ENCODE results near the gene C1QTNF6. TPM values are rescaled to one million over a fixed set of nuclear protein-coding genes. Genes with fewer than 3 reads are reported as not detected.

C1QTNF6 gene
- polyA plus RNA-seq, 1 of the 3 experiments (the other 2 are of a cell fraction) = 47.7 TPM

GRCh38 chr22:37222440-37222971 is 34.5 kb upstream of the C1QTNF6 start:
- WGBS (ENCODE audit: low lambda C conversion rate) = 80% methylated on average over 7 of the region's 8 CpGs
- DNase-seq = no peak
- Histone ChIP-seq H3K79me2 (ENCODE audit: insufficient read depth) (no peaks in the 10 kb centered on the region), H3K9ac (no peak overlapping the region), H3K4me3 (ENCODE audit: low read depth in 2 of 2, low read length in 1 of 2) (no peak overlapping the region), H4K20me1 (ENCODE audit: insufficient read depth) (no peaks in the 10 kb centered on the region), H3K27ac (ENCODE audit: low read depth in 2 of 2, low read length in 1 of 2) (no peak overlapping the region), H3K36me3 (replicated peaks in 1 of 2; ENCODE audit: control insufficient read depth in 1 of 2, insufficient read depth in 2 of 2, low read length in 1 of 2) (no peaks in the 10 kb centered on the region), H3K9me3 (no peaks in the 10 kb centered on the region), H3K27me3 (ENCODE audit: insufficient read depth) (no peaks in the 10 kb centered on the region; the same call in 1 of the 2 replicates), H3K4me1 (ENCODE audit: control insufficient read depth in 1 of 2, insufficient read depth in 2 of 2, low read depth in 1 of 2, low read length in 1 of 2) (no peaks in the 10 kb centered on the region), H2AFZ (ENCODE audit: low read depth) (no peak overlapping the region), H3K4me2 (no peak overlapping the region), H3F3A (replicated peaks; ENCODE audit: insufficient read depth) (peaks cover 5% of the 10 kb centered on the region), H3K9me2 (no peaks in the 10 kb centered on the region)
- TF ChIP-seq NRF1 (IDR thresholded peaks at IDR 0.05; ENCODE audit: low read depth, low read length) = no peak
- TF ChIP-seq RCOR1 (IDR thresholded peaks at IDR 0.05; ENCODE audit: low read length) = no peak
- TF ChIP-seq USF2 (IDR thresholded peaks at IDR 0.05; ENCODE audit: borderline replicate concordance, low read depth, low read length) = no peak
- CTCF ChIA-PET = interaction anchor here (0.9 to 3.4 kb wide), 2 partner anchors 23 to 37 kb away, joined by 3 to 10 read pairs; no protein-coding TSS in a partner anchor
- POLR2A ChIA-PET = no interaction called here

GRCh38 chr22:37221424-37222333 is 33.6 kb upstream of the C1QTNF6 start:
- Histone ChIP-seq H2AFZ (ENCODE audit: low read depth) (no peak overlapping the region), H3K9me3 (no peaks in the 10 kb centered on the region), H3K4me2 (no peak overlapping the region), H3K4me3 (ENCODE audit: low read depth in 2 of 2, low read length in 1 of 2) (no peak overlapping the region), H3K27ac (ENCODE audit: low read depth in 2 of 2, low read length in 1 of 2) (no peak overlapping the region), H3K4me1 (ENCODE audit: control insufficient read depth in 1 of 2, insufficient read depth in 2 of 2, low read depth in 1 of 2, low read length in 1 of 2) (no peaks in the 10 kb centered on the region), H3K79me2 (ENCODE audit: insufficient read depth) (no peaks in the 10 kb centered on the region), H3K27me3 (ENCODE audit: insufficient read depth) (no peaks in the 10 kb centered on the region; the same call in 1 of the 2 replicates), H3K36me3 (replicated peaks in 1 of 2; ENCODE audit: control insufficient read depth in 1 of 2, insufficient read depth in 2 of 2, low read length in 1 of 2) (no peaks in the 10 kb centered on the region), H3F3A (replicated peaks; ENCODE audit: insufficient read depth) (peaks cover 5% of the 10 kb centered on the region), H3K9me2 (no peaks in the 10 kb centered on the region), H4K20me1 (ENCODE audit: insufficient read depth) (no peaks in the 10 kb centered on the region), H3K9ac (no peak overlapping the region)
- POLR2A ChIA-PET = no interaction called here
- CTCF ChIA-PET = interaction anchor here (0.9 kb wide), 1 partner anchor 38 kb away, joined by 3 read pairs; no protein-coding TSS in a partner anchor
- TF ChIP-seq, protein P1, sequence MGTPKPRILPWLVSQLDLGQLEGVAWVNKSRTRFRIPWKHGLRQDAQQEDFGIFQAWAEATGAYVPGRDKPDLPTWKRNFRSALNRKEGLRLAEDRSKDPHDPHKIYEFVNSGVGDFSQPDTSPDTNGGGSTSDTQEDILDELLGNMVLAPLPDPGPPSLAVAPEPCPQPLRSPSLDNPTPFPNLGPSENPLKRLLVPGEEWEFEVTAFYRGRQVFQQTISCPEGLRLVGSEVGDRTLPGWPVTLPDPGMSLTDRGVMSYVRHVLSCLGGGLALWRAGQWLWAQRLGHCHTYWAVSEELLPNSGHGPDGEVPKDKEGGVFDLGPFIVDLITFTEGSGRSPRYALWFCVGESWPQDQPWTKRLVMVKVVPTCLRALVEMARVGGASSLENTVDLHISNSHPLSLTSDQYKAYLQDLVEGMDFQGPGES (IDR thresholded peaks at IDR 0.05; ENCODE audit: low read depth, low read length) = no peak
- TF ChIP-seq FOSL2 (IDR thresholded peaks at IDR 0.05; ENCODE audit: borderline replicate concordance, low read depth) (no peak), JUND (IDR thresholded peaks at IDR 0.05) (no peak), FOXM1 (IDR thresholded peaks at IDR 0.05; ENCODE audit: low read depth) (no peak), EZH2phosphoT487 (IDR thresholded peaks at IDR 0.05; ENCODE audit: borderline replicate concordance, low read depth) (no peak), PBX3 (IDR thresholded peaks at IDR 0.05) (no peak), EP300 (IDR thresholded peaks at IDR 0.05; ENCODE audit: borderline replicate concordance in 1 of 2, low read depth in 1 of 2, low read length in 1 of 2) (no peak), USF2 (IDR thresholded peaks at IDR 0.05; ENCODE audit: borderline replicate concordance, low read depth, low read length) (no peak), TEAD4 (IDR thresholded peaks at IDR 0.05; ENCODE audit: borderline replicate concordance, insufficient read depth) (no peak), SIN3A (IDR thresholded peaks at IDR 0.05; ENCODE audit: borderline replicate concordance, low read depth, low read length) (no peak)
- TF ChIP-seq, protein P2, sequence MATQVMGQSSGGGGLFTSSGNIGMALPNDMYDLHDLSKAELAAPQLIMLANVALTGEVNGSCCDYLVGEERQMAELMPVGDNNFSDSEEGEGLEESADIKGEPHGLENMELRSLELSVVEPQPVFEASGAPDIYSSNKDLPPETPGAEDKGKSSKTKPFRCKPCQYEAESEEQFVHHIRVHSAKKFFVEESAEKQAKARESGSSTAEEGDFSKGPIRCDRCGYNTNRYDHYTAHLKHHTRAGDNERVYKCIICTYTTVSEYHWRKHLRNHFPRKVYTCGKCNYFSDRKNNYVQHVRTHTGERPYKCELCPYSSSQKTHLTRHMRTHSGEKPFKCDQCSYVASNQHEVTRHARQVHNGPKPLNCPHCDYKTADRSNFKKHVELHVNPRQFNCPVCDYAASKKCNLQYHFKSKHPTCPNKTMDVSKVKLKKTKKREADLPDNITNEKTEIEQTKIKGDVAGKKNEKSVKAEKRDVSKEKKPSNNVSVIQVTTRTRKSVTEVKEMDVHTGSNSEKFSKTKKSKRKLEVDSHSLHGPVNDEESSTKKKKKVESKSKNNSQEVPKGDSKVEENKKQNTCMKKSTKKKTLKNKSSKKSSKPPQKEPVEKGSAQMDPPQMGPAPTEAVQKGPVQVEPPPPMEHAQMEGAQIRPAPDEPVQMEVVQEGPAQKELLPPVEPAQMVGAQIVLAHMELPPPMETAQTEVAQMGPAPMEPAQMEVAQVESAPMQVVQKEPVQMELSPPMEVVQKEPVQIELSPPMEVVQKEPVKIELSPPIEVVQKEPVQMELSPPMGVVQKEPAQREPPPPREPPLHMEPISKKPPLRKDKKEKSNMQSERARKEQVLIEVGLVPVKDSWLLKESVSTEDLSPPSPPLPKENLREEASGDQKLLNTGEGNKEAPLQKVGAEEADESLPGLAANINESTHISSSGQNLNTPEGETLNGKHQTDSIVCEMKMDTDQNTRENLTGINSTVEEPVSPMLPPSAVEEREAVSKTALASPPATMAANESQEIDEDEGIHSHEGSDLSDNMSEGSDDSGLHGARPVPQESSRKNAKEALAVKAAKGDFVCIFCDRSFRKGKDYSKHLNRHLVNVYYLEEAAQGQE (IDR thresholded peaks at IDR 0.05; ENCODE audit: low read depth, low read length) = no peak
- DNase-seq = no peak
- WGBS (ENCODE audit: low lambda C conversion rate) = 87% methylated on average over 10 of the region's 10 CpGs
